Activated gamma-delta T cell treated with Interleukin-2 at 50 U/mL for 16 hours (primary cell): Measurements from ENCODE around the gene ZNF197.
"Not testable (repeated sequence)": the region's sequence is repeated elsewhere in the genome, so short reads cannot be mapped to it uniquely, and the experiment has no call there.

ENCODE experiments used
- DNase-seq: peaks from one replicate; pipeline ENCODE4 v3.0.0-alpha.2; 2020

Gene ZNF197

DNA sequence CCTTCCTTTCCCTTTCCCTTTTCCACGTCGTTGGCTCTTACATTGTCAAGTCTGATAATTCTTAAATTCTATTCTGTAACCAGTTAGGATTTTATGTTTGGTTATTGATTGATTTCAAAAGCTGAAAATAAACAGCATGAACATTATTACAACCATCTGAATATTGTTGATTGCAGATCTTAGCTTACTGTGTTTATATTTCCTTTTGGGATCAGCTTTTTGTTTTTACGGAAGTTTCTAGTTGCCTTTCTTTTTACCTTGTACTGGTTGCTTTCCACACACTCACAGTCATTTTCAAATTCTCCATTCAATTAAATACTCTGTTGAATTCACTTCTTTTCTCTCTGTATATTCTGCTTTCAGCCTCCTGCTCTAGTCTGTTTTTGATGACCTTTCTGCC lies 40.3 kb downstream of the ZNF197 start:
- DNase-seq: no peak

- DNase-seq: no peak
These were observed 41.5 kb downstream of the ZNF197 start for GRCh38 chr3:44666346-44666745.

DNA sequence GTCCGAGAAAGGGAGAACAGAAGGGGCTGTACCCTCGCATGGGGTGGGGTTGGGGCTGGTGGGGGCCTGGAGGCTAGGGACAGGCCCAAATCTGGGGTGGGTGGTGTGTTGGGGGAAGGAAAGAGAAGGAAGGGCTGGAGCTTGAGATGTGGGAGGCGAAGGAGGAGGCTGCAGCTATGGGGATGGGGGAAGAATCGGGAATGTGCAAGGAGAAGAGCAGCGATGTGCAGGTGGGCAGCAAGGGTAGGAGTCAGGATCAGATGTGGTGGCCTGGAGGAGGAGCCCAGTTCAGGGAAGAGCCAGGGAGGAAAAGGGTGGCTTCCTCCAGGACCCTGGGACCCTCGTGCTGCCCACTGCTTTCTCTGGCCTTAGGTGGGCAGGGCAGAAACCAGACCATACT lies 44.9 kb downstream of the ZNF197 start:
- no peak for DNase-seq

GRCh38 chr3:44673466-44673865 lies 48.6 kb downstream of the ZNF197 start:
- not testable (repeated sequence) for DNase-seq

- no peak for DNase-seq
These were observed 49.4 kb downstream of the ZNF197 start for GRCh38 chr3:44674211-44674610.

DNA sequence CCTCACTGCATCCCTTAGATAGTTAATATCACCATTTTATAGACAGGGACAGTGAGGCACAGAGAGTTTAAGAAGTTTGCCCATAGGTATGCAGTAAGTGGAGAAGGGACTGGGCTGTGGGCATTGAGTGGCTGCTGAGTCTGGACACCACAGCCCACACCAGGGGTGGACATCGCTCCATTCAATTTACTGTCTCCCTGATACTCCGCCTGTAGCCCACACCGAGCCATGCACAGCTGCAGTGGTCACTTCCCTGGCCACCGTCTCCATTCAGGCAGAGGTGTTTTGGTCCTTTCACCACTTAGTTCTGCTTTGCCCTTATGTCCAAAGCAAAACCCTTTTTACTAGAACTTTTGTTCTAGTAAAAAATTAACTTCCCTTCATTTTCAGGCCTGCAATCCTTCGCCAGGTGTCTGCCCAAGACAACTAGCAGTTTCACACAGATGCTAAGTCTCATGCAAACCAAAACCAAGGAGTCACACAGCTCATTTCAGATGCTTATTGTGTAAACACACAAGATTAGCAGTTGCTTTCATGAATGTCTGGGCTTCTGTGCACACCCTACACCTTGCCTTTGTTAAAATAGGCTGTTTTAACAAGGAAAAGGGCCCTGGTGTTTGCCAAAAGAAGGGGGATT lies 53.8 kb downstream of the ZNF197 start:
- DNase-seq: no peak

GRCh38 chr3:44680921-44681455 lies 56.2 kb downstream of the ZNF197 start:
- DNase-seq: no peak

- DNase-seq: no peak
These were observed 57.5 kb downstream of the ZNF197 start for GRCh38 chr3:44682182-44682896.

- peak; percentile 61 for DNase-seq
These were observed 60.4 kb downstream of the ZNF197 start for GRCh38 chr3:44685128-44685800.

DNA sequence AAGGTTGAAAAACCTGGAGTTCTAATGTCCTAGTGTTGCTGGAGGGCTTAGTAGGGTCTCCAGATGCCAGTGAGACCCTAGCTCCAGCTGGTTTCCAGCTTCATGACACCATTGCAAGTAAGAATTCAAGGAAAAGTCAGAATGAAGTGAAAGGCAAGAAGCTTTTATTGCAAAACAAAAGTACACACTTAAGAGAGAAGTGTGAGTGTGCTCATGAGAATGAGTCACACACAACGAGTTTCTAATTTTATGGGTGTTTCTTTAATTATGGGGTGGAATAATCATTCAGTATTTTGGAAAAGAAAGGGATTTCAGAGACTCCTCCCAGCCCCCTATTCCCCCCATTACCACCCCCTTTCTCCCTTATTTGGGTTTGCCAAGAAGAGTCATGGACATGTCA lies 63.1 kb downstream of the ZNF197 start:
- DNase-seq: no peak
